Breast epithelium (tissue), 4 donors: ENCODE results near the gene PEAK1. TPM values are rescaled to one million over a fixed set of nuclear protein-coding genes. Genes with fewer than 3 reads are reported as not detected.

Experiments used
- DNase-seq, 2 donors: peaks; one replicate each; pipeline ENCODE4 v3.0.0-alpha.2; 2019; ENCODE audit warnings: low spot score in 2 of 2
- H3K27ac ChIP-seq, 2 donors: fragments of 200-600 bp; sonication (generic) in 1 of 2; one replicate each; pipeline ENCODE4 v1.5.1; 2016 to 2019; ENCODE audit warnings: mild to moderate bottlenecking in 1 of 2
- H3K27me3 ChIP-seq, 2 donors: fragments of 200-600 bp; sonication (generic) in 1 of 2; one replicate each; pipeline versions ENCODE4 v1.5.1 to v1.6.0; 2017 to 2019; ENCODE audit warnings: control low read depth in 1 of 2, mild to moderate bottlenecking in 1 of 2
- H3K36me3 ChIP-seq: fragments of 200-600 bp; one replicate; pipeline ENCODE4 v1.5.1; 2019
- H3K4me1 ChIP-seq, 2 donors: fragments of 200-600 bp; sonication (generic); one replicate each; pipeline ENCODE4 v1.5.1; 2016 to 2019; ENCODE audit warnings: control low read depth in 1 of 2
- H3K4me3 ChIP-seq, 3 donors: fragments of 200-600 bp; sonication (generic); 1 replicate in 2 of 3; 2 replicates in 1 of 3; pipeline ENCODE4 v1.5.1; 2016 to 2019; ENCODE audit warnings: mild to moderate bottlenecking in 3 of 3, moderate library complexity in 2 of 3
- H3K9me3 ChIP-seq, 2 donors: fragments of 200-600 bp; sonication (generic) in 1 of 2; one replicate each; pipeline ENCODE4 v1.5.1; 2016 to 2019; ENCODE audit warnings: control low read depth in 1 of 2
- CTCF ChIP-seq, 3 donors: fragments of 450-650 bp; IDR thresholded peaks; one replicate each; pipeline ENCODE4 v1.5.1; 2016 to 2017; ENCODE audit warnings: antibody characterized with exemption in 3 of 3, mild to moderate bottlenecking in 3 of 3, moderate library complexity in 3 of 3
- POLR2A ChIP-seq: fragments of 450-650 bp; IDR thresholded peaks from one replicate; pipeline ENCODE4 v1.6.1; 2016; ENCODE audit warnings: antibody characterized with exemption, mild to moderate bottlenecking, moderate library complexity
- POLR2AphosphoS5 ChIP-seq, 3 donors: sonication (generic); formaldehyde crosslinking; IDR thresholded peaks; one replicate each; pipeline ENCODE4 v1.6.1; 2017; ENCODE audit warnings: antibody characterized with exemption in 3 of 3
- intact Hi-C: fragments of 100-400 bp; cut with DNase I; formaldehyde crosslinking; loops from one replicate; pipeline ENCODE4 v1.15.1; 2023; ENCODE audit warnings: low total_unique reads
- total RNA-seq, 3 donors: library from RNA; depleted of rRNA; stranded (reverse); fragments of >200 nt; gene quantifications; one replicate each; pipeline ENCODE4 v1.1.0, GENCODE V29; 2016

PEAK1 gene, protein sequence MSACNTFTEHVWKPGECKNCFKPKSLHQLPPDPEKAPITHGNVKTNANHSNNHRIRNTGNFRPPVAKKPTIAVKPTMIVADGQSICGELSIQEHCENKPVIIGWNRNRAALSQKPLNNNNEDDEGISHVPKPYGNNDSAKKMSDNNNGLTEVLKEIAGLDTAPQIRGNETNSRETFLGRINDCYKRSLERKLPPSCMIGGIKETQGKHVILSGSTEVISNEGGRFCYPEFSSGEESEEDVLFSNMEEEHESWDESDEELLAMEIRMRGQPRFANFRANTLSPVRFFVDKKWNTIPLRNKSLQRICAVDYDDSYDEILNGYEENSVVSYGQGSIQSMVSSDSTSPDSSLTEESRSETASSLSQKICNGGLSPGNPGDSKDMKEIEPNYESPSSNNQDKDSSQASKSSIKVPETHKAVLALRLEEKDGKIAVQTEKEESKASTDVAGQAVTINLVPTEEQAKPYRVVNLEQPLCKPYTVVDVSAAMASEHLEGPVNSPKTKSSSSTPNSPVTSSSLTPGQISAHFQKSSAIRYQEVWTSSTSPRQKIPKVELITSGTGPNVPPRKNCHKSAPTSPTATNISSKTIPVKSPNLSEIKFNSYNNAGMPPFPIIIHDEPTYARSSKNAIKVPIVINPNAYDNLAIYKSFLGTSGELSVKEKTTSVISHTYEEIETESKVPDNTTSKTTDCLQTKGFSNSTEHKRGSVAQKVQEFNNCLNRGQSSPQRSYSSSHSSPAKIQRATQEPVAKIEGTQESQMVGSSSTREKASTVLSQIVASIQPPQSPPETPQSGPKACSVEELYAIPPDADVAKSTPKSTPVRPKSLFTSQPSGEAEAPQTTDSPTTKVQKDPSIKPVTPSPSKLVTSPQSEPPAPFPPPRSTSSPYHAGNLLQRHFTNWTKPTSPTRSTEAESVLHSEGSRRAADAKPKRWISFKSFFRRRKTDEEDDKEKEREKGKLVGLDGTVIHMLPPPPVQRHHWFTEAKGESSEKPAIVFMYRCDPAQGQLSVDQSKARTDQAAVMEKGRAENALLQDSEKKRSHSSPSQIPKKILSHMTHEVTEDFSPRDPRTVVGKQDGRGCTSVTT (N-terminal part only)
- 10 to 100 TPM; 48.5 to 99.5 (median 55.2) TPM for total RNA-seq

- Histone ChIP-seq H3K4me1 (peaks cover 0 to 6% of the 10 kb centered on the region in 2 donors), H3K36me3 (no peaks in the 10 kb centered on the region), H3K9me3 (no peaks in the 10 kb centered on the region), H3K27me3 (no peaks in the 10 kb centered on the region), H3K27ac (peak within 1 kb of the TSS; percentile 92 to 99), H3K4me3 (peak within 1 kb of the TSS; percentile 90 to 99 (median 98))
- peak; percentile 99 for DNase-seq
- intact Hi-C loops, result no loop called here
- no peak for TF ChIP-seq CTCF (IDR thresholded peaks at IDR 0.05)
- TF ChIP-seq POLR2AphosphoS5 (IDR thresholded peaks at IDR 0.05), result peak; percentile 59 to 74 (median 70)
- TF ChIP-seq POLR2A, result peak; percentile 58
Observed at GRCh38 chr15:77419836-77420609, at the start of gene PEAK1. Gene PEAK1 (minus strand): TSS chr15:77420104. CDS start chr15:77181926, 238,178 bp downstream.

DNA sequence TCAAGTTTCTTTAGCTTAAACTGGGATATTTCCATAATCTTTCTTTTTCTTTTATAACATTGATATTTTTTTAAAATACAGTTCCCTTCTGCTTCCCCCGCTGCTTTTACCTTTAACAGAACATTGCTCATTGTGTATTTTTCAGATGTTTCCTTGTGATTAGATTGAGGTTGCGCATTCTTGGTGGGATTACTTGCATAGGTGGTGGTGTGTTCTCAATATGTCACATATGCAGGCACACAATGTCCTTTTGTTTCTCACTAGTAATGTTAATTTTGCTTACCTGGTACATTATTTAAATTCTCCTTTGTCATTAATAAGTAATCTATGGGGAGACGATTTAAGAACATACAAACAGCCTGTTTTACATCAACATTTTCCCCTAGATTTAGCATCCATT is 49.0 kb upstream of the PEAK1 start:
- Histone ChIP-seq H3K4me1 (no peaks in the 10 kb centered on the region), H3K27me3 (no peaks in the 10 kb centered on the region), H3K27ac (no peak overlapping the region), H3K9me3 (no peaks in the 10 kb centered on the region), H3K4me3 (no peak overlapping the region), H3K36me3 (no peaks in the 10 kb centered on the region)
- no peak for DNase-seq
- intact Hi-C loops, result no loop called here
- TF ChIP-seq CTCF (IDR thresholded peaks at IDR 0.05) (no peak), POLR2AphosphoS5 (IDR thresholded peaks at IDR 0.05) (no peak), POLR2A (no peak)

DNA sequence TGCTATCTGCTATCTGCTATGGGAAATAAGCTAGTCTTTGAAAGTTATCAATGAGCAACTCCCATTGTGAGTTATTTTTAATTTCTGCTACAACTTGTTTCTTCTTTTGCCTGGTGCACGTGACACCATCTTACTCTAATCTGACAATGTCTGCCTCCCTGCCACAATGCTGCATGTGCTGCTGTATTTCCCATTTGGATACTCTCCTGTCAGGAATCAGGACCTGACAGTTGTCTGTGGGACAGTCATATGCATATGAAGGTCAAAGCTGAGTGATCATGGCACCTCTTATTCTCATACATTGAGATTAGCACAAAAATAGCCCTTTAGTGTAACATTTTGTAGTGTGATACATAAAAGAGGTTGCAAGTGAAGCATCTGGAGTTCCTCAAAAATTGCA is 46.6 kb upstream of the PEAK1 start:
- no peaks in the 10 kb centered on the region for H3K4me1 ChIP-seq
- no peak for TF ChIP-seq POLR2AphosphoS5 (IDR thresholded peaks at IDR 0.05)
- no peak for TF ChIP-seq CTCF (IDR thresholded peaks at IDR 0.05)
- TF ChIP-seq POLR2A, result no peak
- H3K27ac ChIP-seq, result no peak overlapping the region
- no peaks in the 10 kb centered on the region for H3K9me3 ChIP-seq
- H3K4me3 ChIP-seq, result no peak overlapping the region
- intact Hi-C loops, result no loop called here
- H3K27me3 ChIP-seq, result no peaks in the 10 kb centered on the region
- no peak for DNase-seq
- no peaks in the 10 kb centered on the region for H3K36me3 ChIP-seq

- no peaks in the 10 kb centered on the region for H3K27me3 ChIP-seq
- H3K36me3 ChIP-seq, result no peaks in the 10 kb centered on the region
- H3K4me1 ChIP-seq, result no peaks in the 10 kb centered on the region
- no peak overlapping the region for H3K4me3 ChIP-seq
- intact Hi-C loops, result no loop called here
- TF ChIP-seq POLR2AphosphoS5 (IDR thresholded peaks at IDR 0.05) (no peak), POLR2A (no peak), CTCF (IDR thresholded peaks at IDR 0.05) (no peak)
- H3K27ac ChIP-seq, result no peak overlapping the region
- DNase-seq, result no peak
- no peaks in the 10 kb centered on the region for H3K9me3 ChIP-seq
Observed at GRCh38 chr15:77464129-77464865, 44.4 kb upstream of the PEAK1 start.
